B cell (primary cell): ENCODE measurements around the gene MTX1. TPM values are rescaled to one million over a fixed set of nuclear protein-coding genes. Genes with fewer than 3 reads are reported as not detected.

Experiments
- ATAC-seq: fragments of 200-7000 bp; cut with Tn5 transposase; one replicate; pipeline ENCODE4 v1.10.0; 2021; ENCODE audit warnings: low read depth, mild to moderate bottlenecking, moderate number of reproducible peaks, moderate library complexity
- CTCF ChIA-PET: fragments of 350-600 bp; sonication (Branson Sonifier 250); formaldehyde crosslinking; loops from one replicate; lab custom pipeline; 2021; ENCODE audit warnings: antibody characterized with exemption, inconsistent platforms; lab: Charles Lee
- POLR2A ChIA-PET: fragments of 350-600 bp; sonication (Branson Sonifier 250); formaldehyde crosslinking; loops from one replicate; lab custom pipeline; 2021; ENCODE audit warnings: antibody characterized with exemption; lab: Charles Lee
- DNase-seq: peaks from one replicate; pipeline ENCODE4 v3.0.0; 2013
- H2AFZ ChIP-seq: 2 replicates; pipeline ENCODE4 v1.6.1; 2012; ENCODE audit warnings: mild to moderate bottlenecking, low read depth, low read length; ENCODE audit not compliant: insufficient read depth, poor library complexity, severe bottlenecking
- H3K27ac ChIP-seq, 2 donors: 1 replicate in 1 of 2; 2 replicates in 1 of 2; pipeline ENCODE4 v1.5.1; 2012 to 2013; ENCODE audit warnings: low read length in 2 of 2, mild to moderate bottlenecking in 2 of 2, moderate library complexity in 1 of 2
- H3K27me3 ChIP-seq, 4 experiments: fragments of 200-600 bp in 1 of 4; sonication (generic) in 1 of 4; replicated peaks in 1 of 4; 1 replicate in 2 of 4; 2 replicates in 2 of 4; pipeline versions ENCODE4 v1.6.1 to v1.7.0; 2013 to 2016; ENCODE audit warnings: low read length in 3 of 4, mild to moderate bottlenecking in 2 of 4, mixed read lengths in 1 of 4, moderate library complexity in 1 of 4; ENCODE audit not compliant: insufficient read depth in 4 of 4, control insufficient read depth in 3 of 4; ENCODE audit errors: control extremely low read depth in 1 of 4
- H3K36me3 ChIP-seq, 2 experiments: replicated peaks in 1 of 2; 1 replicate in 1 of 2; 2 replicates in 1 of 2; pipeline versions ENCODE4 v1.6.1 to v1.7.1; 2013; ENCODE audit warnings: low read length in 1 of 2; ENCODE audit not compliant: insufficient read depth in 2 of 2, control insufficient read depth in 1 of 2; ENCODE audit errors: control extremely low read depth in 1 of 2, extremely low read depth in 1 of 2
- H3K4me1 ChIP-seq, 2 donors: fragments of 200-600 bp in 1 of 2; sonication (generic) in 1 of 2; 1 replicate in 1 of 2; 2 replicates in 1 of 2; pipeline versions ENCODE4 v1.5.1 to v1.6.1; 2013 to 2017; ENCODE audit warnings: low read length in 2 of 2; ENCODE audit not compliant: control insufficient read depth in 2 of 2, insufficient read depth in 2 of 2
- H3K4me2 ChIP-seq: replicated peaks from 2 replicates; pipeline ENCODE3; 2012; ENCODE audit warnings: mild to moderate bottlenecking, low read depth, low read length; ENCODE audit not compliant: poor library complexity, severe bottlenecking
- H3K4me3 ChIP-seq, 5 experiments: fragments of 200-600 bp in 1 of 5; sonication (generic) in 1 of 5; 1 replicate in 3 of 5; 2 replicates in 2 of 5; pipeline versions ENCODE4 v1.5.1 to v1.7.0; 2011 to 2016; ENCODE audit warnings: low read length in 4 of 5, mild to moderate bottlenecking in 4 of 5, low read depth in 2 of 5, control low read depth in 1 of 5, moderate library complexity in 1 of 5; ENCODE audit not compliant: insufficient read depth in 1 of 5; ENCODE audit errors: control extremely low read depth in 1 of 5, extremely low read depth in 1 of 5
- H3K79me2 ChIP-seq: fragments of 200-600 bp; sonication (generic); one replicate; pipeline ENCODE4 v1.6.0; 2016; ENCODE audit warnings: low read length; ENCODE audit not compliant: control insufficient read depth, insufficient read depth
- H3K9ac ChIP-seq: fragments of 200-600 bp; sonication (generic); 2 replicates; pipeline ENCODE4 v1.6.1; 2017; ENCODE audit warnings: mild to moderate bottlenecking, low read length, moderate library complexity
- H3K9me3 ChIP-seq, 3 donors: one replicate each; pipeline versions ENCODE4 v1.6.1 to v1.7.1; 2013; ENCODE audit warnings: low read length in 2 of 3; ENCODE audit not compliant: control insufficient read depth in 2 of 3, insufficient read depth in 1 of 3; ENCODE audit errors: control extremely low read depth in 1 of 3
- H4K20me1 ChIP-seq: 2 replicates; pipeline ENCODE4 v1.6.0; 2012; ENCODE audit warnings: mild to moderate bottlenecking, low read length; ENCODE audit not compliant: insufficient read depth, control insufficient read depth, poor library complexity, severe bottlenecking
- H3K27ac Mint-ChIP-seq: one replicate; pipeline ENCODE4 v1.8.0; 2021; ENCODE audit warnings: mixed read lengths
- H3K27me3 Mint-ChIP-seq: one replicate; pipeline ENCODE4 v1.8.0; 2021; ENCODE audit warnings: mixed read lengths
- H3K4me1 Mint-ChIP-seq: one replicate; pipeline ENCODE4 v1.8.0; 2021; ENCODE audit warnings: mixed read lengths
- H3K4me3 Mint-ChIP-seq: one replicate; pipeline ENCODE4 v1.8.0; 2021; ENCODE audit warnings: mixed read lengths
- H3K9me3 Mint-ChIP-seq: one replicate; pipeline ENCODE4 v1.8.0; 2022; ENCODE audit warnings: mixed read lengths; ENCODE audit not compliant: insufficient read depth
- EZH2 ChIP-seq: IDR thresholded peaks from 2 replicates; pipeline ENCODE4 v1.6.1; 2012; ENCODE audit warnings: borderline replicate concordance, low read depth, mild to moderate bottlenecking, moderate library complexity, low read length; ENCODE audit not compliant: insufficient read depth, poor library complexity, severe bottlenecking
- WGBS: methylation state at CpG from one replicate; pipeline ENCODE4 v1.1.5; 2013; ENCODE audit warnings: missing lambda C conversion rate; ENCODE audit not compliant: insufficient coverage; 5-methylcytosine and 5-hydroxymethylcytosine counted together
- intact Hi-C: fragments of 100-400 bp; cut with micrococcal nuclease; formaldehyde crosslinking; loops from one replicate; pipeline ENCODE4 v1.10.0; 2022
- polyA plus RNA-seq: library from polyadenylated mRNA; depleted of rRNA; stranded (reverse); fragments of >200 nt; gene quantifications from 2 replicates; pipeline ENCODE4 v1.2.3, GENCODE V29; 2012
- total RNA-seq, 2 donors: library from RNA; stranded (reverse); fragments of 120-200 nt in 1 of 2; gene quantifications; 1 replicate in 1 of 2; 2 replicates in 1 of 2; pipeline versions ENCODE4 v1.2.3 to v1.2.4, GENCODE V29; 2013 to 2022
- TF ChIP-seq, protein P1 (sequence below): fragments of 200-600 bp; IDR thresholded peaks from one replicate; pipeline ENCODE4 v1.8.0; 2022; ENCODE audit warnings: antibody characterized with exemption, mild to moderate bottlenecking

The MTX1 gene
- total and polyA plus RNA-seq, 2 donors (not counting 1 experiment from before 2014, with no cell fraction given) = 19.0 to 40.4 TPM

DNA sequence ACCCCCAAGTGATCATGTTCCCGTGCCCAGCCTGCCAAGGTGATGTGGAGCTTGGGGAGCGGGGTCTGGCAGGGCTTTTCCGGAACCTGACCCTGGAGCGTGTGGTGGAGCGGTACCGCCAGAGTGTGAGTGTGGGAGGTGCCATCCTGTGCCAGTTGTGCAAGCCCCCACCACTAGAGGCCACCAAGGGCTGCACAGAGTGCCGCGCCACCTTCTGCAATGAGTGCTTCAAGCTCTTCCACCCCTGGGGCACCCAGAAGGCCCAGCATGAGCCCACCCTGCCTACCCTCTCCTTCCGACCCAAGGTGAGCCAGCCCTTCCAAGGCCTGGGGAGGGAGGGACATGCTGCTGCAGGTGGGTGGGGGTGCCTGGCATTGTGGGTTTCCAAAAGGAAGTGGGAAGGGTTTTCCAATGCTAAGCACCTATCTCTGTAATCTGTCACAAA lies 32.5 kb upstream of the MTX1 start:
- POLR2A ChIA-PET = interaction anchor here (0.6 to 2.4 kb wide), 3 partner anchors 18 to 52 kb away, joined by 3 to 15 read pairs (median 8); partner anchors contain the start of gene SLC50A1
- H3K9ac ChIP-seq = no peak overlapping the region
- H3K27me3 Mint-ChIP-seq = no peaks in the 10 kb centered on the region

More for the DNA sequence above, 32.5 kb upstream of the MTX1 start:
- H3K36me3 ChIP-seq = peaks cover 0 to under 1% of the 10 kb centered on the region in 2 experiments
- CTCF ChIA-PET = interaction anchor here (0.6 to 12.7 kb wide), 7 partner anchors 9 to 393 kb away, joined by 3 to 196 read pairs (median 31); partner anchors contain the start of genes MTX1 and THBS3
- H3K4me2 ChIP-seq = no peak overlapping the region
- Mint-ChIP-seq H3K9me3 (no peaks in the 10 kb centered on the region), H3K4me1 (peaks cover 35% of the 10 kb centered on the region), H3K27ac (no peak overlapping the region), H3K4me3 (peak overlapping the region; percentile 33)
- H4K20me1 ChIP-seq = no peaks in the 10 kb centered on the region
- H2AFZ ChIP-seq = no peak overlapping the region
- TF ChIP-seq EZH2 = no peak
- TF ChIP-seq, protein P1, sequence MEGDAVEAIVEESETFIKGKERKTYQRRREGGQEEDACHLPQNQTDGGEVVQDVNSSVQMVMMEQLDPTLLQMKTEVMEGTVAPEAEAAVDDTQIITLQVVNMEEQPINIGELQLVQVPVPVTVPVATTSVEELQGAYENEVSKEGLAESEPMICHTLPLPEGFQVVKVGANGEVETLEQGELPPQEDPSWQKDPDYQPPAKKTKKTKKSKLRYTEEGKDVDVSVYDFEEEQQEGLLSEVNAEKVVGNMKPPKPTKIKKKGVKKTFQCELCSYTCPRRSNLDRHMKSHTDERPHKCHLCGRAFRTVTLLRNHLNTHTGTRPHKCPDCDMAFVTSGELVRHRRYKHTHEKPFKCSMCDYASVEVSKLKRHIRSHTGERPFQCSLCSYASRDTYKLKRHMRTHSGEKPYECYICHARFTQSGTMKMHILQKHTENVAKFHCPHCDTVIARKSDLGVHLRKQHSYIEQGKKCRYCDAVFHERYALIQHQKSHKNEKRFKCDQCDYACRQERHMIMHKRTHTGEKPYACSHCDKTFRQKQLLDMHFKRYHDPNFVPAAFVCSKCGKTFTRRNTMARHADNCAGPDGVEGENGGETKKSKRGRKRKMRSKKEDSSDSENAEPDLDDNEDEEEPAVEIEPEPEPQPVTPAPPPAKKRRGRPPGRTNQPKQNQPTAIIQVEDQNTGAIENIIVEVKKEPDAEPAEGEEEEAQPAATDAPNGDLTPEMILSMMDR = no peak
- H3K79me2 ChIP-seq = peaks cover 24% of the 10 kb centered on the region
- intact Hi-C loops = loop anchor here (1.0 to 2.0 kb wide), 4 partner anchors 17 to 147 kb away; partner anchors contain the start of gene MTX1
- no peaks in the 10 kb centered on the region for H3K9me3 ChIP-seq
- DNase-seq = peak; percentile 42
- H3K4me3 ChIP-seq = no peak overlapping the region
- 92% methylated on average over 6 of the region's 9 CpGs for WGBS
- H3K4me1 ChIP-seq = peaks cover 24 to 33% of the 10 kb centered on the region in 2 donors
- no peak overlapping the region for H3K27ac ChIP-seq
- no peak for ATAC-seq
- H3K27me3 ChIP-seq = no peaks in the 10 kb centered on the region
